GM23338 (cell line): Measurements from ENCODE around the gene ALDH8A1. TPM values are rescaled to one million over a fixed set of nuclear protein-coding genes. Genes with fewer than 3 reads are reported as not detected.

Experiments used
- ATAC-seq: fragments of 200-7000 bp; cut with Tn5 transposase; 3 replicates; pipeline ENCODE4 v1.9.1; 2020
- DNase-seq: peaks from one replicate; pipeline ENCODE4 v3.0.0-alpha.2; 2015; ENCODE audit warnings: low spot score
- H2AFZ ChIP-seq: fragments of 200-600 bp; sonication (generic); 2 replicates; pipeline ENCODE4 v1.8.0; 2016; ENCODE audit warnings: antibody characterized with exemption, mild to moderate bottlenecking, moderate library complexity
- H3F3A ChIP-seq: fragments of 200-600 bp; sonication (generic); replicated peaks from 2 replicates; pipeline ENCODE4 v1.8.0; 2017; ENCODE audit warnings: antibody characterized with exemption, mixed run types, low read depth
- H3K27ac ChIP-seq: fragments of 200-600 bp; sonication (generic); 2 replicates; pipeline ENCODE4 v1.6.1; 2016; ENCODE audit warnings: low read depth
- H3K27me3 ChIP-seq: fragments of 200-600 bp; sonication (generic); 2 replicates; pipeline ENCODE4 v1.8.0; 2016; ENCODE audit warnings: mild to moderate bottlenecking, mixed run types, moderate library complexity; ENCODE audit not compliant: insufficient read depth
- H3K36me3 ChIP-seq: fragments of 200-600 bp; sonication (generic); 2 replicates; pipeline ENCODE4 v1.8.0; 2016; ENCODE audit warnings: mild to moderate bottlenecking; ENCODE audit not compliant: insufficient read depth
- H3K4me1 ChIP-seq: fragments of 200-600 bp; sonication (generic); 2 replicates; pipeline ENCODE4 v1.8.0; 2016; ENCODE audit warnings: mild to moderate bottlenecking, moderate library complexity; ENCODE audit not compliant: insufficient read depth
- H3K4me2 ChIP-seq: fragments of 200-600 bp; sonication (generic); 2 replicates; pipeline ENCODE4 v1.7.1; 2017; ENCODE audit warnings: mixed run types
- H3K4me3 ChIP-seq: fragments of 200-600 bp; sonication (generic); 2 replicates; pipeline ENCODE4 v1.6.1; 2016; ENCODE audit warnings: mixed run types
- H3K79me2 ChIP-seq: fragments of 200-600 bp; sonication (generic); replicated peaks from 2 replicates; pipeline ENCODE4 v1.8.0; 2017; ENCODE audit warnings: mild to moderate bottlenecking; ENCODE audit not compliant: insufficient read depth
- H3K9me2 ChIP-seq: fragments of 200-600 bp; sonication (generic); 2 replicates; pipeline ENCODE4 v1.8.0; 2017; ENCODE audit not compliant: insufficient read depth
- H4K20me1 ChIP-seq: fragments of 200-600 bp; sonication (generic); replicated peaks from 2 replicates; pipeline ENCODE4 v1.8.0; 2017; ENCODE audit warnings: mild to moderate bottlenecking; ENCODE audit not compliant: insufficient read depth
- H3K27ac Mint-ChIP-seq: 2 replicates; pipeline ENCODE4 v1.8.0; 2020; ENCODE audit warnings: inconsistent platforms, mild to moderate bottlenecking, moderate library complexity, mixed read lengths
- H3K27me3 Mint-ChIP-seq: 3 replicates; pipeline ENCODE4 v1.8.0; 2022; ENCODE audit warnings: low read depth, mild to moderate bottlenecking, moderate library complexity, mixed read lengths, inconsistent platforms; ENCODE audit not compliant: insufficient read depth, poor library complexity
- H3K36me3 Mint-ChIP-seq: 3 replicates; pipeline ENCODE4 v1.8.0; 2021; ENCODE audit warnings: low read depth, mild to moderate bottlenecking, inconsistent platforms, moderate library complexity, mixed read lengths
- H3K4me1 Mint-ChIP-seq: 3 replicates; pipeline ENCODE4 v1.8.0; 2020; ENCODE audit warnings: mild to moderate bottlenecking, inconsistent platforms, mixed read lengths
- H3K4me3 Mint-ChIP-seq: 3 replicates; pipeline ENCODE4 v1.8.0; 2021; ENCODE audit warnings: moderate library complexity, mild to moderate bottlenecking, inconsistent platforms, mixed read lengths
- H3K9me3 Mint-ChIP-seq: 3 replicates; pipeline ENCODE4 v1.8.0; 2020; ENCODE audit warnings: moderate library complexity, mild to moderate bottlenecking, inconsistent platforms, mixed read lengths
- CREB1 ChIP-seq: fragments of 250-450 bp; sonication (Bioruptor Pico); IDR thresholded peaks from 2 replicates; pipeline ENCODE4 v1.5.0; 2020; ENCODE audit warnings: low read depth, mild to moderate bottlenecking, moderate library complexity
- ETS1 ChIP-seq: IDR thresholded peaks from 2 replicates; pipeline ENCODE4 v1.6.1; 2016; ENCODE audit warnings: antibody characterized with exemption
- EZH2 ChIP-seq: fragments of 200-600 bp; sonication (generic); IDR thresholded peaks from one replicate; pipeline ENCODE4 v1.8.0; 2017; ENCODE audit warnings: antibody characterized with exemption, mild to moderate bottlenecking, low read depth; ENCODE audit not compliant: unreplicated experiment
- EZH2phosphoT487 ChIP-seq: fragments of 200-600 bp; sonication (generic); IDR thresholded peaks from one replicate; pipeline ENCODE4 v1.8.1; 2018; ENCODE audit warnings: antibody characterized with exemption; ENCODE audit not compliant: unreplicated experiment
- JUNB ChIP-seq: IDR thresholded peaks from one replicate; pipeline ENCODE4 v1.6.1; 2016; ENCODE audit warnings: antibody characterized with exemption; ENCODE audit not compliant: unreplicated experiment
- NANOG ChIP-seq: IDR thresholded peaks from 2 replicates; pipeline ENCODE4 v1.6.1; 2016; ENCODE audit warnings: antibody characterized with exemption, borderline replicate concordance
- POLR2AphosphoS5 ChIP-seq: IDR thresholded peaks from 2 replicates; pipeline ENCODE4 v1.6.1; 2016; ENCODE audit warnings: antibody characterized with exemption, low read depth
- REST ChIP-seq: IDR thresholded peaks from one replicate; pipeline ENCODE4 v1.6.1; 2018; ENCODE audit warnings: antibody characterized with exemption; ENCODE audit not compliant: unreplicated experiment
- STAT1 ChIP-seq: IDR thresholded peaks from one replicate; pipeline ENCODE4 v1.6.1; 2016; ENCODE audit warnings: antibody characterized with exemption; ENCODE audit not compliant: unreplicated experiment
- ZNF114 ChIP-seq: fragments of 250-450 bp; sonication (Bioruptor Pico); IDR thresholded peaks from 2 replicates; pipeline ENCODE4 v1.5.0; 2020; ENCODE audit warnings: mild to moderate bottlenecking, moderate library complexity
- ZNF331 ChIP-seq: fragments of 250-450 bp; sonication (Bioruptor Pico); IDR thresholded peaks from 2 replicates; pipeline ENCODE4 v1.5.0; 2020; ENCODE audit warnings: low read depth, mild to moderate bottlenecking, moderate library complexity
- ZNF462 ChIP-seq: fragments of 250-450 bp; sonication (Bioruptor Pico); IDR thresholded peaks from 2 replicates; pipeline ENCODE4 v1.5.0; 2020; ENCODE audit warnings: mild to moderate bottlenecking, moderate library complexity
- polyA plus RNA-seq: library from polyadenylated mRNA; unstranded; fragments of >200 nt; fragmentation: Nextera tagmentation; extraction: Ambion mirVana; gene quantifications from 2 replicates; pipeline ENCODE4 v1.2.1, GENCODE V29; 2016
- total RNA-seq: library from RNA; depleted of rRNA; stranded (reverse); fragments of >200 nt; shearing (Covaris generic); gene quantifications from 2 replicates; pipeline ENCODE4 v1.2.3, GENCODE V29; 2014
- TF ChIP-seq, protein P1 (sequence below), 2 experiments: fragments of 200-600 bp in 1 of 2; sonication (generic) in 1 of 2; conservative IDR thresholded peaks; 2 replicates each; pipeline versions ENCODE4 v1.5.1 to v1.6.1; 2016 to 2017; ENCODE audit warnings: antibody characterized with exemption in 2 of 2, low read depth in 2 of 2, mild to moderate bottlenecking in 2 of 2, moderate library complexity in 1 of 2

The ALDH8A1 gene
- total and polyA plus RNA-seq, 2 experiments from 2014 or later: not detected

DNA sequence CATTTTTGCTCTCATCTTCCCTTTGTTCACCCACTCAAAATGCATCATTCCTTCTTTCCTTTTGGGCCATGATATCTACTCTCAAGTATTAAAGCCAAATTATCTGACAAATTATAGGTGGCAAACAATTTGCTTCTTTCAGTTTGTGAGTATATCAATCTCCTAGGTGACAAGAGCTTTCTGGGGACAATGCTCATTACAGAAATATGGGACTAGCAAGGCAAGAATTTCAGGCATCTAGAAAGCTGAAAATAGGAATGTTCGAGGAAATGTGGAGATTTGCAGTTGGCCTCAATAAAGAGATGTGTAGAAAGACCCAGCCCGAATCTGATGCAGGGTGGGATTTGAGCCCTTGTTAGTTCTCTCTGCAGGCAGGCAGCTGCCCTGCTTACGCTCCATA, 71.8 kb downstream of the ALDH8A1 start (continued):
- no peak for TF ChIP-seq ZNF462 (CRISPR knock-in tag)

DNA sequence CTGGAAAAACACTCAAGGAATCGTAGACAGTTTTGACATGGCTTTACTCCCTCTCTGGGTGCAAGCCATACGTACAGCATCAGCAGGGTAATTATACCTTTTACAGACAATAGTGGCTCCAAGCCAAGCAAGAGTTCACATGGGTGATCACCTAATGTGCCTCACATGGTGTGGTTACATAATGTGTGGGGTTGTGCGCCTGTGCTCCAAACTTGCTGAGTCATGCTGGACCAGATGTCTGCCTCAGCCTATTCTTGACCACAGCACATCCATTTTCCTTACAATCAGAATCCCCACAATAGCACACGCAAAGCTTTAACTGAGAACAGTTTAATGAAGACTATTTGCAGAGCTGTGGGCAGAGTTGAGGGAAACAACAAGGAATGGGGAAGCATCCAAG, 74.5 kb downstream of the ALDH8A1 start:
- H3K4me2 ChIP-seq: no peak overlapping the region
- Mint-ChIP-seq H3K36me3 (peaks cover 22% of the 10 kb centered on the region; the same call in 2 of the 3 replicates), H3K9me3 (peaks cover 34% of the 10 kb centered on the region), H3K27ac (no peak overlapping the region), H3K27me3 (peaks cover 5% of the 10 kb centered on the region), H3K4me3 (no peak overlapping the region), H3K4me1 (peaks cover 9% of the 10 kb centered on the region; the same call in 2 of the 3 replicates)
- H3K27ac ChIP-seq: no peak overlapping the region
- H4K20me1 ChIP-seq: no peaks in the 10 kb centered on the region
- H3K9me2 ChIP-seq: no peaks in the 10 kb centered on the region
- H3K79me2 ChIP-seq: no peaks in the 10 kb centered on the region
- no peaks in the 10 kb centered on the region for H3F3A ChIP-seq
- ATAC-seq (no peak), DNase-seq (no peak)
- no peaks in the 10 kb centered on the region for H3K4me1 ChIP-seq
- H3K27me3 ChIP-seq: no peaks in the 10 kb centered on the region
- H3K4me3 ChIP-seq: no peak overlapping the region
- no peak overlapping the region for H2AFZ ChIP-seq
- 0 out of 2 replicates have a peak, but pooled peaks cover 3% of the 10 kb centered on the region for H3K36me3 ChIP-seq
- TF ChIP-seq EZH2phosphoT487 (no peak), JUNB (no peak), NANOG (no peak), ZNF114 (CRISPR knock-in tag) (no peak), POLR2AphosphoS5 (no peak), CREB1 (CRISPR knock-in tag) (no peak), ZNF331 (no peak), ETS1 (no peak), REST (no peak), EZH2 (no peak), STAT1 (no peak)
- TF ChIP-seq, protein P1, sequence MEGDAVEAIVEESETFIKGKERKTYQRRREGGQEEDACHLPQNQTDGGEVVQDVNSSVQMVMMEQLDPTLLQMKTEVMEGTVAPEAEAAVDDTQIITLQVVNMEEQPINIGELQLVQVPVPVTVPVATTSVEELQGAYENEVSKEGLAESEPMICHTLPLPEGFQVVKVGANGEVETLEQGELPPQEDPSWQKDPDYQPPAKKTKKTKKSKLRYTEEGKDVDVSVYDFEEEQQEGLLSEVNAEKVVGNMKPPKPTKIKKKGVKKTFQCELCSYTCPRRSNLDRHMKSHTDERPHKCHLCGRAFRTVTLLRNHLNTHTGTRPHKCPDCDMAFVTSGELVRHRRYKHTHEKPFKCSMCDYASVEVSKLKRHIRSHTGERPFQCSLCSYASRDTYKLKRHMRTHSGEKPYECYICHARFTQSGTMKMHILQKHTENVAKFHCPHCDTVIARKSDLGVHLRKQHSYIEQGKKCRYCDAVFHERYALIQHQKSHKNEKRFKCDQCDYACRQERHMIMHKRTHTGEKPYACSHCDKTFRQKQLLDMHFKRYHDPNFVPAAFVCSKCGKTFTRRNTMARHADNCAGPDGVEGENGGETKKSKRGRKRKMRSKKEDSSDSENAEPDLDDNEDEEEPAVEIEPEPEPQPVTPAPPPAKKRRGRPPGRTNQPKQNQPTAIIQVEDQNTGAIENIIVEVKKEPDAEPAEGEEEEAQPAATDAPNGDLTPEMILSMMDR (conservative IDR thresholded peaks at IDR 0.05; ENCODE audit: low read depth in 2 of 2): no peak
